Measurements from ENCODE around the gene RPH3AL. TPM values are rescaled to one million over a fixed set of nuclear protein-coding genes. Genes with fewer than 3 reads are reported as not detected.
"Not testable (repeated sequence)": the region's sequence is repeated elsewhere in the genome, so short reads cannot be mapped to it uniquely, and the experiment has no call there.

The RPH3AL gene
- total RNA-seq, 1 experiment from 2014 or later, result 3.9 TPM

GRCh38 chr17:260944-261343 is 91.7 kb downstream of the RPH3AL start:
- no peak for DNase-seq (ENCODE audit: low spot score)

- DNase-seq (ENCODE audit: low spot score), result no peak
Measured at GRCh38 chr17:260031-260791, 92.4 kb downstream of the RPH3AL start.

GRCh38 chr17:259341-259976 is 93.1 kb downstream of the RPH3AL start:
- no peak for DNase-seq (ENCODE audit: low spot score)

GRCh38 chr17:258906-259305 is 93.7 kb downstream of the RPH3AL start:
- DNase-seq (ENCODE audit: low spot score), result no peak

GRCh38 chr17:258045-258734 is 94.4 kb downstream of the RPH3AL start:
- no peak for DNase-seq (ENCODE audit: low spot score)

GRCh38 chr17:253091-253846 is 99.3 kb downstream of the RPH3AL start:
- DNase-seq (ENCODE audit: low spot score), result no peak

- DNase-seq (ENCODE audit: low spot score), result no peak
Measured at GRCh38 chr17:252456-252855, 100.2 kb downstream of the RPH3AL start.

- DNase-seq (ENCODE audit: low spot score), result no peak
Measured at GRCh38 chr17:251531-251930, 101.1 kb downstream of the RPH3AL start.

GRCh38 chr17:250487-251300 is 101.9 kb downstream of the RPH3AL start:
- no peak for DNase-seq (ENCODE audit: low spot score)

GRCh38 chr17:249236-249993 is 103.2 kb downstream of the RPH3AL start:
- no peak for DNase-seq (ENCODE audit: low spot score)

- no peak for DNase-seq (ENCODE audit: low spot score)
Measured at GRCh38 chr17:248337-249235, 104.0 kb downstream of the RPH3AL start.

GRCh38 chr17:247767-248166 is 104.8 kb downstream of the RPH3AL start:
- DNase-seq (ENCODE audit: low spot score), result no peak

GRCh38 chr17:246851-247421 is 105.7 kb downstream of the RPH3AL start:
- DNase-seq (ENCODE audit: low spot score), result no peak

GRCh38 chr17:246226-246625 is 106.4 kb downstream of the RPH3AL start:
- DNase-seq (ENCODE audit: low spot score), result no peak

- no peak for DNase-seq (ENCODE audit: low spot score)
Measured at GRCh38 chr17:245611-246010, 107.0 kb downstream of the RPH3AL start.

GRCh38 chr17:245020-245419 is 107.6 kb downstream of the RPH3AL start:
- no peak for DNase-seq (ENCODE audit: low spot score)

- not testable (repeated sequence) for DNase-seq (ENCODE audit: low spot score)
Measured at GRCh38 chr17:243924-244323, 108.7 kb downstream of the RPH3AL start.

- DNase-seq (ENCODE audit: low spot score), result no peak
Measured at GRCh38 chr17:238964-239259, 113.7 kb downstream of the RPH3AL start.
